HG03159 (cell line): ENCODE measurements around the gene EYS.
"Not testable (repeated sequence)": the region's sequence is repeated elsewhere in the genome, so short reads cannot be mapped to it uniquely, and the experiment has no call there.

Experiments used
- ATAC-seq: cut with Tn5 transposase; IDR thresholded peaks from one replicate; pipeline ENCODE4 v1.9.1; 2021; ENCODE audit warnings: mild to moderate bottlenecking, moderate library complexity; ENCODE audit not compliant: unreplicated experiment

EYS gene

DNA sequence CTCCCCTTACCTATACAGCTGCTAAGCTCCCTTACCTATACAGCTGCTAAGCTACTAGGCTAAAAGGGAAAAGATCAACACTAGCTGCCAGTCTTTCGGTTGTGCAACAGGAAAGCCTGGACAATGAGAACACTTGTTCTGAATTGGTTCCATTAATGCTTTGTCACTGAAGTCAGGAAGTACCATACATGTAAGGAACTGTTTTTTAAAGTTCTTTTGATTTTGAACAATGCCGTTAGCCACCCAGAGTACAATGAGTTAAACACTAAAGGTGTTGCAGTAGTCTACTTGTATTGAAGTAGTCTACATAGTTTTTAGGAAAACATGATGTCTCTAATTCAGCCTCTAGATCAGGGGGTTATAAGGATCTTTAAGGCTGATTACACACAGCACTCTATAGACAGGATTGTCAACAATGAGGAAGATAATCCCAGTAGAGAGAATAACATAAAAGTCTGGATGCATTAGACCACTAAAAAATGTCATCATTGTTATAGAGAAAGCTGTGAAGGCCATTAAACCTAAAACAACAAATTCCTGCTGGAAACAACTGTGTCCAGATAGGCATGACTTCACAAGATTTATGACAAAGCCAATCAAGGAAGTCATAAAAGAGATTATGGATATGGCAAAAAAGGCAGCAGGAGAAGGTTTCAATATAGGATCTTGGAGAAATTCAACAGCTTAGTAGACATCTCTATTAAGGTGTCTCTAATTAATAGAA lies 1765.1 kb downstream of the EYS start:
- no peak for ATAC-seq

DNA sequence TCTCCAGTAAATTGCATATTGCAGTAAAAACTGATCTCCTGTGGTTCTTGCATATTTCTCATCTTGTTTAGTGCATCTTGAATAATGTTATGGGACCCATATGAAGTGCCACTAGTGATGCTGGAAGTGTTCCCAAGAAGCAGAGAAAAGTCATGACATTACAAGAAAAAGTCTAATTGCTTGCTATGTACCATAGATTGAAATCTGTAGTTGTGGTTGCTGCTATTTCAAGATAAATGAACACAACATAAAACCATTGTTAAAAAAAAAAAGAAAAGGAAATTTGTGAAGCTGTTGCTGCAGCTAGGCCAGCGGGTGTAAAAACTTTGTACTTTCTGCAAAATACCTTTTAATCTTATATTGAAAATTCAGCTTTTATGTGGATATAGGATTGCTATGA lies 1767.0 kb downstream of the EYS start:
- ATAC-seq: no peak

- ATAC-seq: no peak
These were observed 1770.6 kb downstream of the EYS start for GRCh38 chr6:63936399-63936798.

DNA sequence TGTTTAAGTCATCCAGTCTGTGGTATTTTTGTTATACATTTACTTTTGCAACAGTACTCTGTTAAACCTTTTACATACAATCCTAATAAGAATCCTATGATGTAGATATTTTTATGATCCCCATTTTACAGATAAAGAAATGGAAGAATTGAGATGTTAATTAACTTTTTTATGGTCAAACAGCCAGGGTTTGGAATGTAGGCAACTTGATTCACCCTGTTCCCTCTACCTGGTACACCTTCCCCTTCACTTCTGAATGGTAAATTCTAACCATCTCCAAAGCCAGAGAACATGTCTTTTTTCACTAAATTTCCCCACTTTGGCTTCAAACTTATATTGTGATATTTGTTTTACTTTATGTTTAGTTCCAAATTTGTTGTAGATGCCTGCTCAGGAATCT lies 1771.3 kb downstream of the EYS start:
- no peak for ATAC-seq

- ATAC-seq: not testable (repeated sequence)
These were observed 1773.1 kb downstream of the EYS start for GRCh38 chr6:63933948-63934347.

- ATAC-seq: no peak
These were observed 1776.2 kb downstream of the EYS start for GRCh38 chr6:63930848-63931247.

- no peak for ATAC-seq
These were observed 1777.9 kb downstream of the EYS start for GRCh38 chr6:63929111-63929510.

DNA sequence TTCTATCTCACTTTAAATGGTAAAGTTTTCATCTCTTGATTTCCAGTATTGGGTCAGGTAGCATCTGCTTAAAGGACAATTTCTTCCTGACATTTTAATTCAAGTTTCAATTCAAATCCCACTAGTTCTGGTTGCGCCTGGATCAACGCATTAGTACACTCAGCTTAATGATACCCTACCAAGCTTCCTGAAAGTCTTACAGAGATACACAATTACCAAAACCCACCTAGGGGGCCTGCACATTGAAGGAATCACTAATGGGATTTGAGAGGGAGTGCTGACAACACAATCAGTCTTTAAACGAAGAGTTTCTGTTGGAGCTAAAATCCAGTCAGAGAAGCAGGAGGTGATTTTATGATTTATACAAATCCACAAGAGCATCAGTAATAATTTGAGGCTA lies 1778.4 kb downstream of the EYS start:
- ATAC-seq: no peak

DNA sequence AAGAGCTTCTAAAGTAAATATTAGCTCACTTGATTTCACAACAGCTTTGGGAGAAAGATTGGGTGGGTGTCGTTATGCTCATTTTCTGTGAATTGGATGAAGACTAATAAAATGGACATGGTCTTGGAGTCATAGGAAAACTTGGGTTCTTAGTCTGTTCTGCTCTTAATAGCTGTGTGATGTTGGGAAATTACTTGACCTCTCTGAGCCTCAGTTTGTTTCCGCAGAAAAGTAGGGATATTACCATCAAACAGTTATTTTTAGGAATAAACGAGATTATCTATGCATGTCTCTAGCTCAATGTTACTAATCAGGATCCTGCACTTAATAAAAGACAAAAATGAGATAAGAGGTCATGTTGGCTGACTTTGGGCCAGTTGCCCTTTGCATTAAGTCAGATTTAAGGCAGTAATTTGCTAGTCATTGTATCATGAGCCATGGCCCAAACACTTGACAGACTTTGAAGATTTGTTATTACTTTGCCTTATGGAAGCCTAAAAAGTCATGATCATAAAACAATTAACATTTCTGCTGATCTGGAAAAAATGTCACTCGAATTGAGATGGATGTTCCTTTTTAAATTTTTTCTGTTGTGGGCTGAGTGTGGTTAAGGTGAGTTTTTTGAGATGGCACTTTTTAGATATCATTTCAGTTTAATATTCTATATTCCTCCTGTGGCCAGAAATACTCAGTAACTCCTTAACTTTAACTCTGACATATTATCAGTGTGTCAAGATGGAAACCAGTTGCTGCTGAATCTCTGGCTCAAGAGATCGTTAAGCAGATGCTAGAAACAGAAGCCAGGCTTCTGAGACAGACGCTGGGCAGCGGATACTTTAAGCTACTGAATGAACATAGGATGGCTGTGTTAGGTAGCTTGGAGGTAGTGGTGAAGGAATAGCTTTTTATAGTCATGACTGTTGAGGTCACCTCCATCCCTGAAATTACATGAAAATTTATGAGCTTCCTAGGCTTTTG lies 1779.8 kb downstream of the EYS start:
- no peak for ATAC-seq

DNA sequence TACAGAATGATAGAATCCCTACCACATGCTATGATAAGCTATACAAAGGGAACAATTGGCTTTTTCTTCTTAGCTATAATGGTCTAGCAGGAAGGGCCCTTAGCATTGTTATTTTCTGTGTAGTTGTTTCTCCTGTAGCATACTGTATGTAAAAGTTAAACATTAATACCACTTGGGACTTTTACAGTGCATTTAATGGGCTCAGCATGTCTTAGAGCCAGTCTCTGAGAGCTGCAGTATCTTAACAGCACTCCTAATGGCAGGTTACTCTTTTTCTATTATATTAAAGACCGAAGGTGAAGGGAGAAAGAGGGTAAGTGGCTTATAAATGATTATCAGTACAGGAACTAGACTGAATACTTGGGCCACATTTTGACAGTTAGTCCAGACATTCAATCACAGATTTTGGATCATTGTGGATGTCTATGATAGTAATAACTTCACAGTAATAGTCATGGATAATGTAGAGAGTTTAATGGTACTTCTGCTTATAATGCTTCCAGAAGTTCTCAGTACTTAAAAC lies 1780.7 kb downstream of the EYS start:
- no peak for ATAC-seq

DNA sequence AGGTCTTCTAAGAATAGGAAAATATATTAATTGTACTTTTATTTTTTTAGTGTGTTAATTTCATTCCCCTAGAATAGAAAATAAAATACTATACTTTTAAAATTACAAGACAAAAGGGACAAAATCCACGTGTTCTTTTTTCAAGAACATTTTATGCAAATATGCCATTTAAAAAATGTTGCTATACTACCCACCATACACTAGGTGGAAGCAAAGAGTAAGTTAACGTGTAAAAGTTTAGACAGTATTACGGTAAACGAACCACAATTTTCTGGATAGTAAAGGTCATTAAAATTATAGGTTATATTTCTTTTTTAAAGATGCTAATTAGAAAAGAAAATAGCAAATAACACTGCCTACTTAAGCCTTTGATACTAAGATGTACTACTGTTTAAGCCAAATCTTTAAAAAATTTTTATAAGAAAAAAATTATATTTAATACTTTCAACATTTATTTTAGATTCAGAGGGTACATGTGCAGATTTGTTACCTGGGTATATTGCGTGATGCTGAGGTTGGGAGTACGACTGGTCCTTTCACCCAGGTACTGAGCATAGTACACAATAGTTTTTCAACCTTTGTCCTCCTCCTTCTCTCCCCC lies 1783.8 kb downstream of the EYS start:
- peak; percentile 82 for ATAC-seq

- no peak for ATAC-seq
These were observed 1787.4 kb downstream of the EYS start for GRCh38 chr6:63919556-63920110.

GRCh38 chr6:63912887-63913286 lies 1794.1 kb downstream of the EYS start:
- ATAC-seq: no peak

- no peak for ATAC-seq
These were observed 1796.0 kb downstream of the EYS start for GRCh38 chr6:63910863-63911551.

GRCh38 chr6:63904650-63905248 lies 1802.3 kb downstream of the EYS start:
- ATAC-seq: peak; percentile 66

DNA sequence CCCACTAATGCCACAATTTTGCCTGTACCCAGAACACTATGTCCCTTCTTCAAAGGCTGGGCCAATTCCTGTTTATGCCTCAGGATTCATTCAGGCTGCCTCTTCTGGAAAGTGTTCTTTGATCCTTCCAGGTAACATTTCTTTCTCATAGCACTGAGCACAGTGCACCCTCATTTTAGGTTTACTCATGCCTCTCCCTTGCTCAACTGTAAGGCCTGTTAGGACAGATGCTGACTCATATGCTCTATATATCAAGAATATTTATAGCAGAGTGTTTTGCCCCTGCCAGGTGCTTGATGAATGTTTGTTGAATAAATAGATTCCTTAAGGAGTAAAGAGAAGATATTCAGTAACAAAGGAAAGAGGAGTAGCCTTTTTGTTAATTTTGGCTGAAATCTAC lies 1807.5 kb downstream of the EYS start:
- no peak for ATAC-seq

GRCh38 chr6:63897952-63898351 lies 1809.1 kb downstream of the EYS start:
- ATAC-seq: no peak

- no peak for ATAC-seq
These were observed 1809.6 kb downstream of the EYS start for GRCh38 chr6:63897459-63897858.

- no peak for ATAC-seq
These were observed 1818.6 kb downstream of the EYS start for GRCh38 chr6:63888416-63888815.

- not testable (repeated sequence) for ATAC-seq
These were observed 1819.2 kb downstream of the EYS start for GRCh38 chr6:63887804-63888203.
